HepG2 (cell line): ENCODE data around the gene ZFP1. TPM values are rescaled to one million over a fixed set of nuclear protein-coding genes. Genes with fewer than 3 reads are reported as not detected.

Experiments
- ATAC-seq: fragments of 200-7000 bp; cut with Tn5 transposase; 3 replicates; pipeline ENCODE4 v1.9.1; 2020; ENCODE audit warnings: mild to moderate bottlenecking, moderate library complexity
- BruUV-seq: library from RNA; stranded (reverse); fragments of 400-500 nt; replicated peaks from 2 replicates; lab custom pipeline; 2021; lab: Mats Ljungman, UMichigan
- CTCF ChIA-PET: fragments of 300-600 bp; formaldehyde crosslinking; extraction: SDS; loops from one replicate; lab custom pipeline; 2021; ENCODE audit warnings: low total read pairs, inconsistent platforms, low intra/inter-chr PET ratio; lab: Yijun Ruan, JAX
- POLR2A ChIA-PET: fragments of 350-600 bp; sonication (Branson Sonifier 250); formaldehyde crosslinking; loops from one replicate; lab custom pipeline; 2020; ENCODE audit warnings: antibody characterized with exemption, inconsistent platforms; lab: Yijun Ruan, JAX
- DNase-seq: peaks from one replicate; pipeline ENCODE4 v3.0.0-alpha.2; 2015; ENCODE audit warnings: low spot score
- FAIRE-seq: peaks from 3 replicates; lab custom pipeline; 2011; peaks lifted over from hg19 to GRCh38; lab: Jason Lieb, UNC
- H2AFZ ChIP-seq: one replicate; pipeline ENCODE4 v1.6.1; 2011; ENCODE audit warnings: low read length, inconsistent platforms
- H3K27ac ChIP-seq: fragments of 300-600 bp; 3 replicates; pipeline ENCODE4 v1.8.0; 2011; ENCODE audit warnings: mixed run types, mild to moderate bottlenecking, mixed read lengths, low read length, inconsistent platforms; ENCODE audit not compliant: insufficient read depth; ENCODE audit errors: extremely low read length
- H3K27me3 ChIP-seq, 2 experiments: fragments of 200-600 bp in 1 of 2; 2 replicates in 1 of 2; 3 replicates in 1 of 2; pipeline versions ENCODE4 v1.6.0 to v1.8.0; 2011; ENCODE audit warnings: low read length in 2 of 2, mild to moderate bottlenecking in 2 of 2, moderate library complexity in 2 of 2, inconsistent platforms in 1 of 2; ENCODE audit not compliant: insufficient read depth in 2 of 2, control insufficient read depth in 1 of 2
- H3K36me3 ChIP-seq, 2 experiments: fragments of 200-600 bp in 1 of 2; replicated peaks in 1 of 2; 2 replicates in 1 of 2; 3 replicates in 1 of 2; pipeline versions ENCODE4 v1.5.1 to v1.8.0; 2011; ENCODE audit warnings: low read length in 2 of 2, inconsistent platforms in 1 of 2; ENCODE audit not compliant: insufficient read depth in 2 of 2, control insufficient read depth in 1 of 2
- H3K4me1 ChIP-seq: 2 replicates; pipeline ENCODE4 v1.5.1; 2012; ENCODE audit warnings: low read length, inconsistent platforms; ENCODE audit not compliant: insufficient read depth
- H3K4me2 ChIP-seq: 2 replicates; pipeline ENCODE4 v1.6.0; 2011; ENCODE audit warnings: low read depth, low read length, inconsistent platforms
- H3K4me3 ChIP-seq, 3 experiments: fragments of 200-600 bp in 1 of 3; sonication (generic), shearing (Covaris generic) in 1 of 3; replicated peaks in 1 of 3; 2 replicates each; pipeline ENCODE4 v1.5.1; 2011 to 2016; ENCODE audit warnings: low read length in 3 of 3, inconsistent platforms in 2 of 3, low read depth in 2 of 3, mild to moderate bottlenecking in 2 of 3, control low read depth in 1 of 3, mixed read lengths in 1 of 3; ENCODE audit not compliant: insufficient read depth in 1 of 3
- H3K79me2 ChIP-seq: one replicate; pipeline ENCODE4 v1.6.1; 2011; ENCODE audit warnings: low read length, inconsistent platforms; ENCODE audit not compliant: insufficient read depth
- H3K9ac ChIP-seq: 2 replicates; pipeline ENCODE4 v1.6.0; 2011; ENCODE audit warnings: mild to moderate bottlenecking, low read depth, low read length, inconsistent platforms; ENCODE audit not compliant: insufficient read depth
- H3K9me3 ChIP-seq: 2 replicates; pipeline ENCODE4 v1.5.1; 2012; ENCODE audit warnings: mild to moderate bottlenecking, low read length
- H4K20me1 ChIP-seq: 2 replicates; pipeline ENCODE4 v1.6.0; 2011; ENCODE audit warnings: inconsistent platforms, mild to moderate bottlenecking, low read length, moderate library complexity; ENCODE audit not compliant: insufficient read depth
- CEBPB ChIP-seq: IDR thresholded peaks from 2 replicates; pipeline ENCODE4 v1.6.1; 2011; ENCODE audit warnings: low read depth, low read length, improper control_type of control experiment, borderline replicate concordance
- KLF15 ChIP-seq: sonication (generic); formaldehyde crosslinking; IDR thresholded peaks from 2 replicates; pipeline ENCODE4 v1.8.1; 2023; ENCODE audit warnings: borderline replicate concordance, mild to moderate bottlenecking, inconsistent platforms, missing genetic modification reagents, mixed read lengths
- NR1H2 ChIP-seq: sonication (generic); formaldehyde crosslinking; IDR thresholded peaks from 2 replicates; pipeline ENCODE4 v1.8.1; 2022; ENCODE audit warnings: low read depth, missing genetic modification reagents, borderline replicate concordance
- ZNF552 ChIP-seq: sonication (generic); formaldehyde crosslinking; IDR thresholded peaks from 2 replicates; pipeline ENCODE4 v1.9.0; 2022; ENCODE audit warnings: missing genetic modification reagents, mild to moderate bottlenecking, borderline replicate concordance
- WGBS: methylation state at CpG from one replicate; pipeline ENCODE4 v1.1.6; 2017; ENCODE audit warnings: low lambda C conversion rate; 5-methylcytosine and 5-hydroxymethylcytosine counted together
- in situ Hi-C: cut with HindIII; loops from 2 replicates; pipeline ENCODE4 v1.10.0; 2017; ENCODE audit warnings: low pct_unique_long_range_greater_than_20kb; ENCODE audit not compliant: extremely low pct_ligation_motif_present
- intact Hi-C: fragments of 100-400 bp; cut with micrococcal nuclease; formaldehyde crosslinking; loops from one replicate; pipeline ENCODE4 v1.10.0; 2022; ENCODE audit not compliant: unreplicated experiment
- polyA plus RNA-seq, 8 experiments: library from polyadenylated mRNA; depleted of rRNA in 3 of 8; stranded (reverse) in 7 of 8; unstranded in 1 of 8; fragments of >200 nt; fragmentation: Illumina TruSeq in 4 of 8; extraction: Trizol in 4 of 8; gene quantifications; 2 replicates each; pipeline versions ENCODE4 v1.2.1 to v1.2.3, GENCODE V29; 2011 to 2016; ENCODE audit warnings: low read depth in 4 of 8, missing spikeins in 1 of 8, mixed read lengths in 1 of 8; ENCODE audit not compliant: insufficient read depth in 1 of 8
- total RNA-seq, 5 experiments: library from RNA; depleted of rRNA; stranded (reverse); fragments of >200 nt; fragmentation: Illumina TruSeq; extraction: Trizol; gene quantifications; 2 replicates each; pipeline ENCODE4 v1.2.3, GENCODE V29; 2016; ENCODE audit warnings: low read depth in 1 of 5
- TF ChIP-seq, protein P1 (sequence below): sonication (generic); formaldehyde crosslinking; IDR thresholded peaks from 2 replicates; pipeline ENCODE4 v1.4.0; 2020; ENCODE audit warnings: low read depth, mild to moderate bottlenecking, missing genetic modification reagents
- TF ChIP-seq, protein P2 (sequence below): sonication (generic); formaldehyde crosslinking; IDR thresholded peaks from 2 replicates; pipeline ENCODE4 v1.8.1; 2023; ENCODE audit warnings: mild to moderate bottlenecking, inconsistent platforms, moderate library complexity, missing genetic modification reagents, borderline replicate concordance
- TF ChIP-seq, protein P3 (sequence below): sonication (generic); formaldehyde crosslinking; IDR thresholded peaks from 2 replicates; pipeline ENCODE4 v1.8.0; 2022; ENCODE audit warnings: missing genetic modification reagents, mild to moderate bottlenecking, borderline replicate concordance

ZFP1 gene
- total and polyA plus RNA-seq, 2 of the 13 experiments (the other 11 are each of a cell fraction or from before 2014, with no cell fraction given), result 8.3 to 14.0 TPM

DNA sequence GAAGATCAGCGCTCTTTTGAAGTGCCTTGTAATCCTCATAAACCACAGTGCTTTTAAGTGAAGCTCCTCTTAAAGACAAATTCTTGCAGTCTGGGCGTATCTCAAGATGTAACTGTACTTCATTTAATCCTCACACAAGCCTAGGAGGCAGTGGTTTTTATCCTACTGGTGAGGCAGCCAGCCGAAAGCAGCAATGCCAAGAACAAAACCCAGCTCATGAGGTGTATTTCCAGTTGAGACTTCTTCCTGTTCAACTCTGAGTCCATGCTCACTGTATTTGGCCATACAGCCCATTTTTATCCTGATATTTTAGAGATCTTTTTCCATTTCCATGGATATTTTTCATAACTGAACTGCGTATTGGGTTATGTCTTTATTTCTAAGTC, 44.9 kb downstream of the ZFP1 start (continued):
- TF ChIP-seq, protein P1, sequence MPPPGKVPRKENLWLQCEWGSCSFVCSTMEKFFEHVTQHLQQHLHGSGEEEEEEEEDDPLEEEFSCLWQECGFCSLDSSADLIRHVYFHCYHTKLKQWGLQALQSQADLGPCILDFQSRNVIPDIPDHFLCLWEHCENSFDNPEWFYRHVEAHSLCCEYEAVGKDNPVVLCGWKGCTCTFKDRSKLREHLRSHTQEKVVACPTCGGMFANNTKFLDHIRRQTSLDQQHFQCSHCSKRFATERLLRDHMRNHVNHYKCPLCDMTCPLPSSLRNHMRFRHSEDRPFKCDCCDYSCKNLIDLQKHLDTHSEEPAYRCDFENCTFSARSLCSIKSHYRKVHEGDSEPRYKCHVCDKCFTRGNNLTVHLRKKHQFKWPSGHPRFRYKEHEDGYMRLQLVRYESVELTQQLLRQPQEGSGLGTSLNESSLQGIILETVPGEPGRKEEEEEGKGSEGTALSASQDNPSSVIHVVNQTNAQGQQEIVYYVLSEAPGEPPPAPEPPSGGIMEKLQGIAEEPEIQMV (CRISPR knock-in tag), result no peak
- TF ChIP-seq, protein P2, sequence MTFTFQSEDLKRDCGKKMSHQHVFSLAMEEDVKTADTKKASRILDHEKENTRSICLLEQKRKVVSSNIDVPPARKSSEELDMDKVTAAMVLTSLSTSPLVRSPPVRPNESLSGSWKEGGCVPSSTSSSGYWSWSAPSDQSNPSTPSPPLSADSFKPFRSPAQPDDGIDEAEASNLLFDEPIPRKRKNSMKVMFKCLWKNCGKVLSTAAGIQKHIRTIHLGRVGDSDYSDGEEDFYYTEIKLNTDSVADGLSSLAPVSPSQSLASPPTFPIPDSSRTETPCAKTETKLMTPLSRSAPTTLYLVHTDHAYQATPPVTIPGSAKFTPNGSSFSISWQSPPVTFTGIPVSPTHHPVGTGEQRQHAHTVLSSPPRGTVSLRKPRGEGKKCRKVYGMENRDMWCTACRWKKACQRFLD (CRISPR knock-in tag), result no peak
- TF ChIP-seq KLF15 (CRISPR knock-in tag), result no peak
- TF ChIP-seq NR1H2 (CRISPR knock-in tag), result no peak
- TF ChIP-seq, protein P3, sequence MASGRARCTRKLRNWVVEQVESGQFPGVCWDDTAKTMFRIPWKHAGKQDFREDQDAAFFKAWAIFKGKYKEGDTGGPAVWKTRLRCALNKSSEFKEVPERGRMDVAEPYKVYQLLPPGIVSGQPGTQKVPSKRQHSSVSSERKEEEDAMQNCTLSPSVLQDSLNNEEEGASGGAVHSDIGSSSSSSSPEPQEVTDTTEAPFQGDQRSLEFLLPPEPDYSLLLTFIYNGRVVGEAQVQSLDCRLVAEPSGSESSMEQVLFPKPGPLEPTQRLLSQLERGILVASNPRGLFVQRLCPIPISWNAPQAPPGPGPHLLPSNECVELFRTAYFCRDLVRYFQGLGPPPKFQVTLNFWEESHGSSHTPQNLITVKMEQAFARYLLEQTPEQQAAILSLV (CRISPR knock-in tag), result no peak

DNA sequence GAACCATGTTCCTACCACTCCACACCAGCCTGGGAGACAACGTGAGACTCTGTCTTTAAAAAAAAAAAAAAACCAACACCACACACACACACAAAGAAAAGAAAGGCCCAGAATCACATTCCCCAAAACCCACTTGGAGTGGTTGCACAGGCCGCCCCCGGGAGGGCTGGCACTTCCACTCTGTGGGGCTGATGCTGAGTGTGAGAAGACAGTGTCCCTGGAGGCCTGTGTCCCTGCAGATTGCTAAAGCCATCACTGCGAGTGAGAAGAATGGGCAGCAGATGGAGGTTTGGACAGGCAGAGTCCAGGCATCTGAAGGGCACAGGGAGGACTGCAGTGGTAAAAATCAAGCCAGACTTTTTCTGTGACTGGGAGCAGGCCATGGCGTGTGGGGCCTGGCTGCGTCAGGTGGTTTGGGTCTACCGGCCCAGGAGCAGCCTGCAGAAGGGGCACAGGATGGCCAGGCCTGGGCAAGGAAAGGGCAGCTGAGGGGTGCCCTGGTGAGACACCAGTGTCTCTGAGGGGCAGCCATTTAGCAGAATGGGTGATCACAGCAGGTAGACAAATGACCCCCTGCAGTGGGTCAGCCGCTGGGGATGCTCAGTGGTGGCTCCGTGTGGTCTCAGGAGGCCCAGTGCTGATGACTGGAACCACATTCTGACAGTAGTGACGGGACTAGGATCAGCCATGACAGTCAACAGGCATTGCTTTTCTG, 45.6 kb downstream of the ZFP1 start:
- Histone ChIP-seq H3K9ac (no peak overlapping the region), H3K4me2 (no peak overlapping the region), H3K9me3 (no peaks in the 10 kb centered on the region), H4K20me1 (no peaks in the 10 kb centered on the region), H3K27me3 (peaks cover 9 to 65% of the 10 kb centered on the region in 2 experiments), H3K79me2 (no peaks in the 10 kb centered on the region), H2AFZ (no peak overlapping the region), H3K36me3 (no peaks in the 10 kb centered on the region), H3K4me3 (no peak overlapping the region), H3K27ac (no peak overlapping the region), H3K4me1 (peaks cover 20% of the 10 kb centered on the region)
- TF ChIP-seq ZNF552 (CRISPR knock-in tag) (no peak), CEBPB (no peak)
- CTCF ChIA-PET, result no interaction called here
- peak; percentile 13 for ATAC-seq
- in situ Hi-C loops (loop anchor here (25.0 kb wide), 1 partner anchor 568 kb away; no protein-coding TSS in a partner anchor), intact Hi-C loops (no loop called here)
- 50% methylated on average over 8 of the region's 10 CpGs for WGBS
- FAIRE-seq, result no peak
- no TSS peak for BruUV-seq
- DNase-seq, result no peak
- POLR2A ChIA-PET, result no interaction called here
